Colon (tissue), 2 donors: ENCODE results near the gene CUX1.
"Not testable (repeated sequence)": the region's sequence is repeated elsewhere in the genome, so short reads cannot be mapped to it uniquely, and the experiment has no call there.

Experiments
- FAIRE-seq: peaks from 2 replicates; lab custom pipeline; 2012; peaks lifted over from hg19 to GRCh38; lab: Jason Lieb, UNC
- donor health status: control.
- donor health status: control.

The CUX1 gene, protein sequence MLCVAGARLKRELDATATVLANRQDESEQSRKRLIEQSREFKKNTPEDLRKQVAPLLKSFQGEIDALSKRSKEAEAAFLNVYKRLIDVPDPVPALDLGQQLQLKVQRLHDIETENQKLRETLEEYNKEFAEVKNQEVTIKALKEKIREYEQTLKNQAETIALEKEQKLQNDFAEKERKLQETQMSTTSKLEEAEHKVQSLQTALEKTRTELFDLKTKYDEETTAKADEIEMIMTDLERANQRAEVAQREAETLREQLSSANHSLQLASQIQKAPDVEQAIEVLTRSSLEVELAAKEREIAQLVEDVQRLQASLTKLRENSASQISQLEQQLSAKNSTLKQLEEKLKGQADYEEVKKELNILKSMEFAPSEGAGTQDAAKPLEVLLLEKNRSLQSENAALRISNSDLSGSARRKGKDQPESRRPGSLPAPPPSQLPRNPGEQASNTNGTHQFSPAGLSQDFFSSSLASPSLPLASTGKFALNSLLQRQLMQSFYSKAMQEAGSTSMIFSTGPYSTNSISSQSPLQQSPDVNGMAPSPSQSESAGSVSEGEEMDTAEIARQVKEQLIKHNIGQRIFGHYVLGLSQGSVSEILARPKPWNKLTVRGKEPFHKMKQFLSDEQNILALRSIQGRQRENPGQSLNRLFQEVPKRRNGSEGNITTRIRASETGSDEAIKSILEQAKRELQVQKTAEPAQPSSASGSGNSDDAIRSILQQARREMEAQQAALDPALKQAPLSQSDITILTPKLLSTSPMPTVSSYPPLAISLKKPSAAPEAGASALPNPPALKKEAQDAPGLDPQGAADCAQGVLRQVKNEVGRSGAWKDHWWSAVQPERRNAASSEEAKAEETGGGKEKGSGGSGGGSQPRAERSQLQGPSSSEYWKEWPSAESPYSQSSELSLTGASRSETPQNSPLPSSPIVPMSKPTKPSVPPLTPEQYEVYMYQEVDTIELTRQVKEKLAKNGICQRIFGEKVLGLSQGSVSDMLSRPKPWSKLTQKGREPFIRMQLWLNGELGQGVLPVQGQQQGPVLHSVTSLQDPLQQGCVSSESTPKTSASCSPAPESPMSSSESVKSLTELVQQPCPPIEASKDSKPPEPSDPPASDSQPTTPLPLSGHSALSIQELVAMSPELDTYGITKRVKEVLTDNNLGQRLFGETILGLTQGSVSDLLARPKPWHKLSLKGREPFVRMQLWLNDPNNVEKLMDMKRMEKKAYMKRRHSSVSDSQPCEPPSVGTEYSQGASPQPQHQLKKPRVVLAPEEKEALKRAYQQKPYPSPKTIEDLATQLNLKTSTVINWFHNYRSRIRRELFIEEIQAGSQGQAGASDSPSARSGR (N-terminal part only)

GRCh38 chr7:101817471-101818286, at the start of gene CUX1:
Gene CUX1, plus strand, starts transcription at chr7:101817626. Its CDS starts 14 bp downstream, at chr7:101817640.
- no peak for FAIRE-seq

DNA sequence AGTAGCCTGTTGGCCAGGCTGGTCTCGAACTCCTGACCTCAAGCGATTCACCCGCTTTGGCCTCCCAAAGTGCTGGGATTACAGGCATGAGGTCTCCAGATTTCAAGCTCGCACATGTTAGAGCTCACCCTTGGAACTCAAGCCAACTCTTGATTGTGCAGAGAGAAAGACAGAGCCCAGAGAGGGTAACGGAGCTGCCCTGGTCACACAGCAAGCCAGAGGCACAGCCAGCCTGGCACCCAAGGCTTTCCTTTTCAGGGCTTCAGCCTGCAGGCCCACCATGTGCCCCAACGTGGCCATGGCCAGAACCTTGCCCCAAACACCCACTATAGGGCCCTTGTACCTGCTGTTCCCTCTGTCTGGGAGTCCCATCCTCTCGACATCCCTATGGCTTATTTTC, 49.1 kb upstream of the CUX1 start:
- no peak for FAIRE-seq

DNA sequence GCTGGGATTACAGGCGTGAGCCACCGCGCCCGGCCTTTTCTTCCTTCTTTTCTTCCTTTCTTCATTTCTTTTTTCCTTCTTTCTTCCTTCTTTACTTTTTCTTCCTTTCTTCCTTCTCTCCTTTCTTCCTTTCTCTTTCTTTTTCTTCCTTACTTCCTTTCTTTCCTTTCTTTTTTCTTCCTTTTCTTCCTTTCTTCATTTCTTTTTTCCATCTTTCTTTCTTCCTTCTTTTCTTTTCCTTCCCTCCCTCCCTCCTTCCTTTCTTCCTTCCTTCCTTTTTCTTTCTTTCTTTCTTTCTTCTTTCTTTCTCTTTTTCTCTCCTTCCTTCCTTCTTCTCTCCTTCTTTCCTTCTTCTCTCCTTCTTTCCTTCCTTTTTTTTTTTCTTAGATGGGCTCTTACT, 47.0 kb upstream of the CUX1 start:
- no peak for FAIRE-seq

GRCh38 chr7:101772508-101773211, 44.8 kb upstream of the CUX1 start:
- no peak for FAIRE-seq

- no peak for FAIRE-seq
These were observed 42.2 kb upstream of the CUX1 start for GRCh38 chr7:101775181-101775580.

- FAIRE-seq = no peak
These were observed 39.3 kb upstream of the CUX1 start for GRCh38 chr7:101778026-101778580.

GRCh38 chr7:101779267-101779666, 38.2 kb upstream of the CUX1 start:
- FAIRE-seq = no peak

DNA sequence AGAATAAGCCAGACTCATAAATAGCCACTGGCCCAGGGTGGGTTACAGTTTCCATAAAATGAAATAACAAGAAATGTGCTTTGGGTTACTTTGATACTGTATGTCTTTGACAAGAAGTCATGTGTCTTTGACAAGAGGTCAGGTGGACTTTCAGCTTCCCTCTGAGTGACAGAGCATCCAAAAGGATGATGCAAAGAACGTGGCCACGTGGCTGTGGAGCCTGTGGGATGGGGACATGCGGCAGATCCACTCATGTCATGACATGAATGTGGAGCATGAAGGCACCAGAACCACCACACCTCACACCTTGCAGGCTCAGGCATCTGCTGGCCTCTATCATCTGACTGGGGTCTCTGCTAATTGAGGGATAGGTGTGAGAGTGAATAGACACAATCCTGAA, 37.1 kb upstream of the CUX1 start:
- FAIRE-seq = no peak

DNA sequence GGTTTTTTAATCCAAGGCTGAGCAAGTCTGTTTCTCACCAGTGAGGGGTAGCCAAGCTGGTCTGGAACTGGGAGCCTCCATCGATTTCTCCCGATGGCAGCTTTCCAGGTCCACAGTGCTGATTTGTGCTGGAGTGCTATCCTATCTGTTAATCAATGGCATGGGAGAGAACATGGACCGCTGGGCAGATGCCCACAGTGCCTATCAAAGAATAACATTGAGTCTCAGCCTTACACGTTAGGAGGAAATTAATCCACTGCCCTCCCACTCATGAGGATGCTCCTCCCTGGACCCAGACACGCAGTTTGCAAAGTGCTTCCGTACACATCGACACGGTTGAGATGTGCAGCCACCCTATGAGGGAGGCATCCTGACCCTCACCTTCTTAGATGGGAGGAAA, 36.0 kb upstream of the CUX1 start:
- no peak for FAIRE-seq

DNA sequence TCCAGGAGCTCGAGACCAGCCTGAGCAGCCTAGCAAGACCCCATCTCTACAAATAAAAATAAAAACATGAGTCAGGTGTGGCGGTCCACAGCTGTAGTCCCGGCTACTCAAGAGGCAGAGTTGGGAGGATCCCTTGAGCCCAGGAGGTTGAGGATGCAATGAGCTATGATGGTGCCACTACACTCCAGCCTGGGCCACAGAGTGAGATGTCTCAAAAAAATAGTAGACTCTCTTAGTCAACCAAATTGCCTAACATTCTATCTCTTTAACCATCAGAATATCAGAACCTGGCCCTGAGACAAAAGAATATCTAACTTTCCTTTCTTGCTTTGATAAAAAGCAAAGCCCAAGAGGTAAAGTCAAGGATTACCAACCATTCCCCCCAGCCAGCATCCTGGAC, 35.0 kb upstream of the CUX1 start:
- no peak for FAIRE-seq

DNA sequence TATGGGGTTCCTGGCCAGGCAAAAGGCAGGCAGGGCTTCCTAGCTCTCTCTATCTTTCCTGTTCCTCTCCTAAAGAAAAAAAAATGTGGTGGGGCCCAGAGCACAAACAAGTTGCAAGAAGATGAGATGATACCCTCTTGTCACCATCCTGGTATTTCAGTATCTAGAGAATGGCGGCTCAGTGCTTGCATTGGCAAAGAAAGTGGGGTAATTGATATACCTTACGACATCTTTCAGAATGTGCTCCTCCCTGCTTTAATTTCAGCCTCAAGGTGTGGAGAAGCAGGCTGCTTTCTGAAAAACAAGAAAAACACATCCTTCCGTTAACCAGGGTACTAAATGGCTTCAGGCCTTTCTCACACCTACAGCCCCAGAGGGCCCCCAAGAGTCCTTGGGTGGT, 34.5 kb upstream of the CUX1 start:
- FAIRE-seq = no peak

GRCh38 chr7:101783381-101784181, 33.8 kb upstream of the CUX1 start:
- FAIRE-seq = no peak

DNA sequence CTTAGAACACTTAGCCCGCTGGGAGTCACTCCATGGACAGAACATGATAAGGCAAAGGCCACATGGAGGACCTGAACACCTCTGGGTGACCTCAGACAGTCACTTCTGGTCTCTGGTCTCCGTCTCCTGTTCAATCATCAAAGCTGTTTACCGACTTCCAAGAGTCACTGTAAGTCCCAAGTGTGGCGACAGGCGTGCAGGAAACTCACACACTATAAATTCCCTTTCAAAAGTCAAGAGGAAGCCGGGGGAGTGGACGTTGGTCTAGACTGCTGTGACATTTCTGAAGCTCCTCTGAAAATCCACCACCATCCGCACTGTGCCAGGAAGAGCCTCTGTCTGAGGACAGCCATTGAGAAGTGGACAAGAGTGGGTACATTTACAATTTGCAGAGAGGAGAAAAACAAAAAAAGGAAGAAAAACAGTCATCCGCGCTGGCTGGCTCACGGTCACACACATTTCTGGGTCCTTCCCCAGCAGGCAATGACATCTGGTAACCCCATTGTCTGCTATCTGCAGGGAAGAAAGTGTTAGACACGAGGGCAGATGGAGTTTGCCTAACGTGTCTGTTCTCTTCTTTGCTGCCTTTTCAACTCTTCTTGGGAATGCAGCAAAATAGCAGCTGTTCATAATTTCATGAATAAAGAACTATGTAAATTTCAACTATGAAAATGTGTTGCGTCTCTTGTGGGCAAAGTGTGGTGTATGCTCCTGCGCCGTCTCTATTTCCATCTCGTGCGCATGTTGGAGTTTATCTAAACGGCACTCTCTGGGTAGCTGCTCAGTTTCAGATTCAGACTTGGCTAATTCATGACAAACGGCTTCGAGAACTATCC, 32.9 kb upstream of the CUX1 start:
- FAIRE-seq = no peak

GRCh38 chr7:101787864-101788263, 29.6 kb upstream of the CUX1 start:
- FAIRE-seq = no peak

DNA sequence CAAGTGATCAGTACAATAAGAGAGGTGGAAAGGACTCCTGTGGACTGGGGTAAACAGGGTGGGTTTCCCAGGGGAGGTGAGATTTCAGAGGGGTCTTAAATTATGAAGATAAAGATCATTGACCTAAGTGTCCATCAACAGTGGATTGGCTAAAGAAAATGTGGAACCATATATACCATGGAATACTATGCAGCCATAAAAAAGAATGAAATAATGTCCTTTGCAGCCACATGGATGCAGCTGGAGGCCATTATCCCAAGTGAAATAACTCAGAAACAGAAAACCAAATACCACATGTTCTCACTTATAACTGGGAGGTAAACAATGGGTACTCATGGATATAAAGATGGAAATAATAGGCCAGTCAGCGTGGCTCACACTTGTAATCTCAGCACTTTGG, 28.9 kb upstream of the CUX1 start:
- FAIRE-seq = no peak

DNA sequence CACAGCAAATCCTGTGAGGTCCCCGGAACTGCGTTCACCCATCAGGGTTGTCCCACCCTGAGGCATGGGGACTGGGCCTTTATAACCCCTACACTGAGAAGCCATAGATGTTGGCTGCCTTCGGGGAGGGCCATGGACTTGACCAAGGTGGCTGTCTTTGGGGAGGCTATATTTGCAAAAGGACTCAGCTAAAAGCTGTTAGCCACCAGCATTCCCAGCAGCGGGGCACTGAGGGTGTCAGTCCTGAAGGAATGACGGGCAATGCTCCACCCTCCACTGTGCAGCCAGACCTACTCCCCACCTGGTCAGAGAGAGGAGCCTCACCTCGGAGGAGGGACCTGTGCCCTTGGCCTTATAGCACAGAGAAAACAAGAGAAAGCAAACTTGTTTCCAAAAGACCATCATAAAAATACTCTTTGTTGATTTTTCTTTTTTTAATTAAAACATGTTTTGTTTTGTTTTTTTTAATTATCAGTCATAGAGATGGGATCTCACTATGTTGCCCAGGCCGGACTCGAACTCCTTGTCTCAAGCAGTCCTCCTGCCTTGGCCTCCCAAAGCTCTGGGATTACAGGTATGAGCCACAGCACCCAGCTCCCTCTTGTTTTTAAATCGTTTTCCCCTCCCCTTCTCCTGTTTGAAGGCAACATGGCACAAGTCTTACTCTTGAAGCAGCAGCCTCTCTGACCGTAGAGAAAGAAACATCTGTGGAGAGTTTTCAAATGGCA, 26.7 kb upstream of the CUX1 start:
- no peak for FAIRE-seq

DNA sequence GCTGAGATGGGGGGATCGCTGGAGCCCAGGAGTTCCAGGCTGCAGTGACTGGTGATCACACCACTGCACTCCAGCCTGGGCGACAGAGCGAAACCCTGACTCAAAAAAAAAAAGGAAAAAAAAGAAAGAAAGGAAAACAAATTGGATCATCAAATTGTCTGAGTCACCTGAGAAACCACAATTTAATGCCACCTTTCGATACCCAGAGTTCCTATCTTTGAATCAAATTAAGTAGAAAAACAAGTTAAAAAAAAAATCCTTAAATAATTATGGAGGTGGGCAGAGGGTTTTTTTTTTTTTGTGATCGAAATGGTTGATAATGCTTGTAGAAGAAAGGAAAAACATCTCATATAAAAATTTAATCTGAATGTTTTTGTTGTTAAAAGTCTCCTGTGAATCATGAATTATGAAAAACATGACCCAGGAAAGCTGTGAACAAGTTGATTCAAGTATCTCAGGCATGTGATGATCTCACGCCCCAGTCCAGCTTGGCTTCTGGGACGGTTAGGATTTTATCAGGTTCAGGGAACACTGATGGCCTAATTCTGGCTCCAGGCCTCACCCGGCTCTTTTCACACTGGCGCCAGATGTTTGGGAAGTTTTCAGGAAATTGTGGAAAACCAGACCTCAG, 25.3 kb upstream of the CUX1 start:
- no peak for FAIRE-seq

DNA sequence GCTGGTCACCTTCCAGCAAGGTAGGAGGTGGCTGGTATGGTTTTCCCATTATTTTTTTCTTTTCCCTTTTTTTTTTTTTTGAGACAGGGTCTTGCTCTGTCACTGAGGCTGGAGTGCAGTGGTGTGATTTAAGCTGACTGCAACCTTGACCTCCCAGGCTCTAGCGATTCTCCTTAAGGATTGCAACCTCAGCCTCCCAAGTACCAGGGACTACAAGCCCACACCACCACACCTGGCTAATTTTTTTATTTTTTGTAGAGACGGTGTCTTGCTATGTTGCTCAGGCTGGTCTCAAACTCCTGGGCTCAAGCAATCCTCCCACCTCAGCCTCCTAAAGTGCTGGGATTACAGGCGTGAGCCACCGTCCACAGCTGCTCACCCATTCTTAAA, 24.7 kb upstream of the CUX1 start:
- FAIRE-seq = not testable (repeated sequence)
